ENCODE results near the gene SLC1A2. TPM values are rescaled to one million over a fixed set of nuclear protein-coding genes. Genes with fewer than 3 reads are reported as not detected.

Gene SLC1A2
- total RNA-seq, 1 donor from 2014 or later: 4.9 TPM

GRCh38 chr11:35381709-35382322 lies 37.5 kb downstream of the SLC1A2 start:
- TF ChIP-seq EZH2phosphoT487 (IDR thresholded peaks at IDR 0.05): no peak
- no peak for TF ChIP-seq CTCF (IDR thresholded peaks at IDR 0.05)
- TF ChIP-seq EZH2 (IDR thresholded peaks at IDR 0.05): no peak
- H3K27ac Mint-ChIP-seq: no peak overlapping the region
- no peak overlapping the region for H3K4me3 Mint-ChIP-seq
- H3K9me3 Mint-ChIP-seq: no peaks in the 10 kb centered on the region
- Histone ChIP-seq H3F3A (ENCODE audit: low read depth) (no peaks in the 10 kb centered on the region), H3K4me2 (no peak overlapping the region), H3K27me3 (no peaks in the 10 kb centered on the region), H3K36me3 (no peaks in the 10 kb centered on the region), H2AFZ (replicated peaks) (no peak overlapping the region), H3K27ac (no peak overlapping the region), H3K79me2 (ENCODE audit: low read depth) (no peaks in the 10 kb centered on the region), H3K4me3 (no peak overlapping the region), H4K20me1 (ENCODE audit: low read depth) (no peaks in the 10 kb centered on the region), H3K4me1 (no peaks in the 10 kb centered on the region), H3K9ac (no peak overlapping the region), H3K9me3 (ENCODE audit: low read depth) (no peaks in the 10 kb centered on the region)
- H3K36me3 Mint-ChIP-seq: no peaks in the 10 kb centered on the region
- peaks cover 2% of the 10 kb centered on the region for H3K27me3 Mint-ChIP-seq (ENCODE audit: insufficient read depth, low read depth)
- DNase-seq (ENCODE audit: low spot score): no peak
- H3K4me1 Mint-ChIP-seq: no peaks in the 10 kb centered on the region

GRCh38 chr11:35380603-35381002 lies 38.8 kb downstream of the SLC1A2 start:
- Histone ChIP-seq H3K4me3 (no peak overlapping the region), H3K4me2 (no peak overlapping the region), H4K20me1 (ENCODE audit: low read depth) (no peaks in the 10 kb centered on the region), H3K9ac (no peak overlapping the region), H2AFZ (replicated peaks) (no peak overlapping the region), H3F3A (ENCODE audit: low read depth) (no peaks in the 10 kb centered on the region), H3K36me3 (no peaks in the 10 kb centered on the region), H3K27me3 (no peaks in the 10 kb centered on the region), H3K4me1 (no peaks in the 10 kb centered on the region), H3K79me2 (ENCODE audit: low read depth) (no peaks in the 10 kb centered on the region), H3K27ac (no peak overlapping the region), H3K9me3 (ENCODE audit: low read depth) (no peaks in the 10 kb centered on the region)
- Mint-ChIP-seq H3K36me3 (no peaks in the 10 kb centered on the region), H3K4me3 (no peak overlapping the region), H3K4me1 (no peaks in the 10 kb centered on the region), H3K27ac (no peak overlapping the region), H3K27me3 (ENCODE audit: insufficient read depth, low read depth) (peaks cover 2% of the 10 kb centered on the region), H3K9me3 (no peaks in the 10 kb centered on the region)
- TF ChIP-seq EZH2phosphoT487 (IDR thresholded peaks at IDR 0.05) (no peak), CTCF (IDR thresholded peaks at IDR 0.05) (no peak), EZH2 (IDR thresholded peaks at IDR 0.05) (no peak)
- no peak for DNase-seq (ENCODE audit: low spot score)

DNA sequence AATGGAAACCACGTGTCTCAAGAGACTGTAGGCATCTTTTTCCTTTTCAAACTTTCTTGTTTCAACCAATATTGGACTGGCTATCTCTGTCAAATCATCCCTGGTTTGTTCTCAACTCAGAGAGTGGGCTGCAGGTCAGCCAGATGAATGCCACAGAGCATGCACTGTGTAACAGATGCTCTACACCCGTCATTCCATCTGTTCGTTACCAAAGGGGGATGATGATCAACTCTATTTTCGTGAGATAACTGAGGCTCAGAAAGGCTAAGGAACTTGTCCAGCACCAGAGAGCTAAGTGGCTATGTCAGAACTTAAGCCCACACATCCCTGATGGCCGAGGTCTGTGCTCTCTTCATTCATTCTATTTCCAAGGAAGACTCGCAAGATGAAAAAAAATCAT lies 42.1 kb downstream of the SLC1A2 start:
- DNase-seq (ENCODE audit: low spot score): no peak
- Histone ChIP-seq H2AFZ (replicated peaks) (no peak overlapping the region), H3K9ac (no peak overlapping the region), H3K27ac (no peak overlapping the region), H3K9me3 (ENCODE audit: low read depth) (no peaks in the 10 kb centered on the region), H3K36me3 (no peaks in the 10 kb centered on the region), H3K4me3 (no peak overlapping the region), H3K4me1 (no peaks in the 10 kb centered on the region), H4K20me1 (ENCODE audit: low read depth) (no peaks in the 10 kb centered on the region), H3K4me2 (no peak overlapping the region), H3K27me3 (no peaks in the 10 kb centered on the region), H3K79me2 (ENCODE audit: low read depth) (no peaks in the 10 kb centered on the region), H3F3A (ENCODE audit: low read depth) (no peaks in the 10 kb centered on the region)
- Mint-ChIP-seq H3K4me1 (no peaks in the 10 kb centered on the region), H3K9me3 (no peaks in the 10 kb centered on the region), H3K4me3 (no peak overlapping the region), H3K27ac (no peak overlapping the region), H3K27me3 (ENCODE audit: insufficient read depth, low read depth) (peaks cover 2% of the 10 kb centered on the region), H3K36me3 (no peaks in the 10 kb centered on the region)
- TF ChIP-seq CTCF (IDR thresholded peaks at IDR 0.05): no peak
- TF ChIP-seq EZH2phosphoT487 (IDR thresholded peaks at IDR 0.05): no peak
- TF ChIP-seq EZH2 (IDR thresholded peaks at IDR 0.05): no peak

Measured in neural progenitor cell (in vitro differentiated cells).